HG02840 (cell line): ENCODE results near the gene VPREB1.
"Not testable (repeated sequence)": the region's sequence is repeated elsewhere in the genome, so short reads cannot be mapped to it uniquely, and the experiment has no call there.

ENCODE experiments used
- ATAC-seq: cut with Tn5 transposase; IDR thresholded peaks from one replicate; pipeline ENCODE4 v1.9.1; 2021; ENCODE audit warnings: mild to moderate bottlenecking, moderate library complexity, moderate number of reproducible peaks; ENCODE audit not compliant: unreplicated experiment, low FRiP score

The VPREB1 gene

DNA sequence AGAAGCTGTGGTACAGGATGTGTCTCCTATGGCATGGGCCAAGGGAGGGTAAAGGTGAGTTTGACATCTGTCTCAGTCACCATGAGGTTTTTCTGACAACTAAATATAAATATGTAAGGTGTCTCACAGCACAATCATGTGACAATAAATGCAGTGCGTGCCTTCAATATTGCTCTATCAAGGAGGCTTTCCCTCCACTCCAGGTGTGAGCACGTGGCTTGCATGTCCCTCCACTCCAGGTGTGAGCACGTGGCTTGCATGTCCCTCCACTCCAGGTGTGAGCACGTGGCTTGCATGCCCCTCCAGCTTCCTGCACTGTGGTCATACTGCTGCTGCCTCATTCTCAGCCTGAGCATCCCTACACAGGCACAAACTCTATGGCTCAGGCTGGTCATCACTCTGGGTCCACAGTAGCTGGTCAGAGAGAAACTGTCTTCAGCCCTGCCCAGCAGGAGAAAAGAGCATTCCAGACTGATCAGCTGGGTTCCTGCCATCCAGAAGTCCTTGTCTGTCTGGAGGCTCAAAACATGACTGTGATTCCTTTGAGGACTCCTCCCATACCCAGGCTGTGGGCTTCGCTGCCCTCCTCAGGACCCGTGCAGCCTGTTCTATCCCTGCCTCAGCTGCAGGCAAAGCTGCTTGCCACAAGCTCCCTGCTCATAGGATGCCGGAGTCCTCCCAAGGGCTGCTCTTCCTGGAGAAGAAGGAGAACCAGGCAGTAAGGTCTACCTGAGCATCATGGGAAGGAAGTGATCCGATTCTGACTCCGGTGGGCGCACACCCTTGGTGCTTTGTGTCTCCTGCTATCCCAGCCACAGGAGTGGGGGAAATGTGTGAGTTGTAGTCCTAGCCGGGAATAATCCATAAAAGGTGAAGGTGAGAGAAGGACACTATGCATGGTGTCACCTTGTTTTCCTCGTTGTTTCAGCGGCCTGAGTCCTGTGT is 33.4 kb upstream of the VPREB1 start:
- ATAC-seq = no peak

DNA sequence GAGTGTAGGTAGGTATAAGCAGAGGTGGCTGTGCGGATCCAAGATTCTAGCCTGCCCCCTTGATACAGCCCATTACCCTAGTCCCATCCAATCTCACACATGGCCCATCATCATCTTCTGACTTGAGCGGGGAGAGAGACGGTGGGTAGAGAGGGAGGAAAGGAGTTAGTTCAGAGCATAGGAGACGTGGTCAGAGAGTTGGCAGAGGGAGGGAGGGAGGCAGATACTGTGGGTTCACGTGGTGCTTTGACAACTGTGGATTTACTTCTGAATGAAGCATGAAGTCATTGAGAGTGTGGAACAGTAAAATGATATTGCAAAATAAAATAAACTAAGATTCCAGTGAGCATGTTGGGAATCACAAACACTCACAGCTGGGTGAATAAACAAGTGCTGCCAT is 31.4 kb upstream of the VPREB1 start:
- no peak for ATAC-seq

DNA sequence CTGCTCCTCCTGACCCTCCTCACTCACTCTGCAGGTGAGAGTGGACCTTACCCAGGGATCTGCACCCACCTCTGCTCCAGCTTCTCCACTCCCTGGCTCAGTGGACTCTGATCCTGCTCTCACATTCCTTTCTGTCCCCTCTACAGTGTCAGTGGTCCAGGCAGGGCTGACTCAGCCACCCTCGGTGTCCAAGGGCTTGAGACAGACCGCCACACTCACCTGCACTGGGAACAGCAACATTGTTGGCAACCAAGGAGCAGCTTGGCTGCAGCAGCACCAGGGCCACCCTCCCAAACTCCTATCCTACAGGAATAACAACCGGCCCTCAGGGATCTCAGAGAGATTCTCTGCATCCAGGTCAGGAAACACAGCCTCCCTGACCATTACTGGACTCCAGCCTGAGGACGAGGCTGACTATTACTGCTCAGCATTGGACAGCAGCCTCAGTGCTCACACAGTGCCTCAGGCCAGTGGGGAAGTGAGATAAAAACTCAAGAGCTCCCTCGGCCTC is 29.7 kb upstream of the VPREB1 start:
- ATAC-seq = no peak

DNA sequence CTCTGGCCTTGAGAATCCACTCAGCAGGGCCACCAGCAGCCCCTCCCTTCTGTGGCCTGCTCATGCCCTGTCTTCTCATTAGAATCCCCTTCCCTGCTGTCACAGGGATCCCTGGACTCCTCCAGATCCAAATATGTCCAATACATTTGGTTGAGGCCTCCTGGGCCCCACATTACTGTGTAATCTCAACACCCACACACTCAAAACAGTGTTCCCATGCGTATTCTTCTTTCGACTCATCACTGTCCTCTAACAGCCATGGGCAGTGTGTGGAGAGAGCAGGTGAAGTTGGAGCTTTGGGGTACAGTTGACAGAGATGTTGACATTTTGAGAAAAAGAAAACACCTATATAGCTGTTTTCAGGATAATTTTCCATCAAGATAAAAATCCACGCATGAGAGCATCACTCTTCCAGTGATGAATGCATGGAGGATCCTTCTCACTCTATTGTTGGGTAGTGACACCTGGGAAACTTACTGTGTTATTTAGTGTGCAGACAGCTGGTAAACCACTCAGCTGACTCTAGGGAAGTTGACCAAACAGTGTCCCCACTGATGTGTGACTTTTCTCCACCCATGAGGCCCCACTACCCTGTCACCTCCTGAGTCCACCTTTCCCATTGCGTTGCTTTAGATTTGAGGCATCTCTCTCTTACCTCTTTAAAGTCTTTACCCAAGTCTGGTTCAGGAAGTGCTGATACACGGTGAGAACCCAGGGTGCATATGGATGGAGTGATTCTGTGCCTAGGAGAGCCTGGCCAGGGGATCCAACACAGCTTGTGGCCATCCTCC is 28.7 kb upstream of the VPREB1 start:
- no peak for ATAC-seq

DNA sequence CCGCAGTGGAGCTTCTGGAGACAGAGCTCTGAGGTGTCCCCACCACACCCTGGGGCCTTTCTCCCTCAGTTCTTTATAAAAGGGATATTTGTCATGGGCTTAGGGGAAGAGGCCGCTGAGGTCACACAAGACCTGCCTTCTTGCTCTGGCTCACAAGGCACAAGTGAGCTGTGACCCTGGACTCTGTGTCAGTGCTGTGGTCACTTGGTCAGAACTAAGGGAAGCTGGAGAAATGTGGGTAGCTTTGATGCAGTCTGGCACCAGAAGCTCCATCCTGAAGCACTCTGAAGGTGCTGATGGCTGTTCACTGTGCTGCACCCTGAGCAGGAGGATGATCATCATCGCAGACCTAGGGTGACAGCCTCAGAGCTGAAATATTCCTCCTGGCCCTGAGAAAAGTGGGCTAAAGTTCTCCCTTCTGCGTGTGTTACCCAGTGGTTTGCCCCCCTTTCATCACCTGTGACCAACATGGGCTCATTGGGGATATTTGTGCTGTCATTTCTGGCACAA is 28.1 kb upstream of the VPREB1 start:
- no peak for ATAC-seq

DNA sequence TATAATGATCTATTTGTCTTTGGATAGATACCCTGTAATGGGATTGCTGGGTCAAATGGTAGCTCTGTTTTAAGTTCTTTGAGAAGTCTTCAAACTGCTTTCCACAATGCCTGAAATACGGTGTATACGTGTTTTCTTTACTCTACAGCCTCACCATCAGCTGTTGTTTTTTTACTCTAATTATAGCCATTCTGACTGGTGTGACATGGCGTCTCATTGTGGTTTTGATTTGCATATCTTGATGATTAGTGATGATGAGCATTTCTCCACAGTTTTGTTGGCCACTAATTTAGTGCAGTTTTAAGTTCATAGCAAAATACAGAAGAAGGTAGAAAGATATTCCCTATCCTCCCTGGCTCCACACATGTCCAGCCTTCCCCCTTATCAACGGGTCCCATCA is 26.3 kb upstream of the VPREB1 start:
- ATAC-seq = no peak

DNA sequence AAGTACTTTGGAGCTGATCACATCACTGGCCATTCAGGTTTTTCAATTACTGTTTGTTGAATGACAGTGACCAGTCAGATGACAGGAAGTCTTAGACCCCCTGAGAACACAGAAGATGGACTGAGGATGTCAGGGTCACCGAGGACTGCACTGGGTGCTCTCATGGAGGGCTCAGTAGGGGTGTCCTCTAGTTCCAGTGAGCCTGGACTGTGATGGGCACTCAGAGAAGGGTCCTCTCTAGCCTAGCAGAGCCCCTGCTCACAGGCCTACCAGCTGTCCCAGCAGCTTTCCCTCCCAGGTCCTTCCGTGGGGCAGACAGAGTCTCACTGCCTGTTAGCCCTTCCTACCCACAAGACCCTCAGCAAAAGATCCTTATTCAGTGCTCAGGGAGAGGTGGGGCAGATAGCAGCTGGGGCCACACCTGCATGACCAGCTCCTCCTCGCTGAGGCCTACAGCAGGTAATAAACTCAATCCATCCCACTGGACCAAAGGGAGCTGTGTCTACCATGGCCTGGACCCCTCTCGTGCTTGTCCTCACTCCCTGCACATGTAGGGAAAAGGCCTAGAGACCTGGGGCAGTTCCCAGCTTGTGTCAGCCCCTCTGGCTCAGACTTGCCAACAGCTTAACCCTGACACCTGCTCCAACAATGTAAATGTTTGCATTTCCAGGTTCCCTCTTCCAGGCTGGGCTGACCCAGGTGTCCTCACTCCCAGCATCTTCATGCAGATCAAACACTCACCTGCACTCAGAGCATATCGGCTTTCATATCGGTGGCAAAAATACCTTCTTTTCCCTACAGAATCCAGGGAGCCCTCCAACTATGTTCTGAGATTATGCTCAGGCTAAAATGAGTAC is 25.2 kb upstream of the VPREB1 start:
- ATAC-seq = no peak

DNA sequence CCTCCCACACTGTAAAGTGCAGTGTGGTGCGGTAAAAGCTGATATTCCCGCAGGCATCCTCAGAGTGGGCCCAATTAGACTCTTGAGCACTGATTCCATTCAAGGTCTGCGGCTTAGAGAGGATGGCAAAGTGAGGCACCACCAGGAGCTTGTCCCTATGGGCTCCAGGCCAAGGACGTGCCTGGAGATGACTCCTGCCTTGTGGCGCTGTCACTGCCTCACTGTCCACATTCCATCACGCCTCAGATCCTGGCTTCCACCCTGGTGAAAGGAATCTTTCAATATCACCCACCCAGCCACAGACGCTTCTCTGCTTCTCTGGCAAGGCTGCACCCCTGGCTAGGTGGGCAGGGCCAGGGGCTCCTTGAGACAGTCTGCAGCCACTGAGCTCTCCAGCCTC is 23.5 kb upstream of the VPREB1 start:
- ATAC-seq = not testable (repeated sequence)

DNA sequence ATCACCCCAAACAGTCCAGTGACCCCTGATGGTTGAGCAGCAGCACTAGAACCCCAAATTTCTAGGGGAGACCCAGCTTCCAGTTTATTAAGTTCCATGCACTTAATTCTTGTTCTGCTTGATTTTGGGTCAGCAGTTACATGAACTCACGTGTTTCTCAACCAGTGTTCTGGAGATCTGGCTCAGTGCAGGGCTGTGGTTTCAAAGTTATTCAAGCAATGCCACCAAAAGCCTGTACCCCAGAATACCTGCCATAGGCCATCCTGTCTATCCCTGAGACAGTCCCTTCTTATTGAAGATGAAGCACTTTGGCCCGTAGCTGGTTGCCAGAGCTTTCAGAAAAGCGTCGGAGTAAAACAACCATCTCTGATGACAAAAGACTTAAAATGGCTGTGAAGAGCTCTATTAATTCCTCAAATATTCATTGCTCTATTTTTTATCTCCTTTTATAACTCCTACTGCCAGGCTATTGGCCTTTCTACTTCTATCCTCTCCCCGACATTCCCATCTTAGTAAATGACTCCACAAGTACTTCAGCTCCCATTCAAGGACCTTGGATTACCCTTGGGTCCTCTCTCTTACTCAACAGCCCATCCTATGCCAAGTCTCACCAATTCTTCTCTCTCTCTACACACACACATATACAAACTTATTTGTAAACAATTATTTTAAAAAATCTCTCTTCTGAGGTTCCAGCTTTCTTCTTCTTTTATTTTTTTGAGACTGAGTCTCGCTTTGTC is 18.0 kb upstream of the VPREB1 start:
- ATAC-seq = no peak

DNA sequence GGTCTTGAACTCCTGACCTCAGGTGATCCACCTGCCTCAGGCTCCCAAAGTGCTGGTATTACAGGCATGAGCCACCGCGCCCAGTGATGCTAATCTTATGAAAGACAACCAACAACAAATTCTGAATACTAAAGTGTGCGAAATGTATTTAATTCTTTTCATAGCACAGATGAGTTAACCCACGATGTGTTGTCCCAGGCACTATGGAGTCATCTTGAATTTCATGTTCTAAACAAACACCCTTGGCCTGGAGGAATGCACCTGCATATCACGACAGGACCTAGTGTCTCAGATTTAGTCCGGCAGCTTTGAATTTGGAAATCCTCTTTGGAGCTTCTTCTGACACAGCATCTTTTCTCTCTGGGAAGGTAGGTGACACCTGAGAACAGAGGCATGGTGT is 16.2 kb upstream of the VPREB1 start:
- no peak for ATAC-seq

DNA sequence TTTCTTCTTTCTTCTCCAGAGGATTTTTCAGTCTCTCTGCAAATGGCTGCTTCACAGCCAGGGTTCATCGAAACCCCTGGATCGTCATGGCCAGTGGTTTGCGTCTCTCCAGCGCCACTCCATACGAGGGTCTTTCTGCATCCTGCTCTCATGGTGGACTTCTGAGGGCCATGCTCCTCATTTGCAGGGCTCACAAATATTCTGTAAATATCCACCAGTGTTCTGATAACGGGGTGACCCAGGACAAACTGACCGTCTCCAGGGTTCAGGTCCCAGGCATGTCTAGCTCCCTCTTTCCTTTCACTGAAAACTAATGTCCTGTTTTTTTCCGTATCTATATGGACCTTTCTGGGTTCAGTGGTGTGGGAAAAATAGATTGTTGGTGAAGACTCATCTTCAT is 15.7 kb upstream of the VPREB1 start:
- no peak for ATAC-seq

DNA sequence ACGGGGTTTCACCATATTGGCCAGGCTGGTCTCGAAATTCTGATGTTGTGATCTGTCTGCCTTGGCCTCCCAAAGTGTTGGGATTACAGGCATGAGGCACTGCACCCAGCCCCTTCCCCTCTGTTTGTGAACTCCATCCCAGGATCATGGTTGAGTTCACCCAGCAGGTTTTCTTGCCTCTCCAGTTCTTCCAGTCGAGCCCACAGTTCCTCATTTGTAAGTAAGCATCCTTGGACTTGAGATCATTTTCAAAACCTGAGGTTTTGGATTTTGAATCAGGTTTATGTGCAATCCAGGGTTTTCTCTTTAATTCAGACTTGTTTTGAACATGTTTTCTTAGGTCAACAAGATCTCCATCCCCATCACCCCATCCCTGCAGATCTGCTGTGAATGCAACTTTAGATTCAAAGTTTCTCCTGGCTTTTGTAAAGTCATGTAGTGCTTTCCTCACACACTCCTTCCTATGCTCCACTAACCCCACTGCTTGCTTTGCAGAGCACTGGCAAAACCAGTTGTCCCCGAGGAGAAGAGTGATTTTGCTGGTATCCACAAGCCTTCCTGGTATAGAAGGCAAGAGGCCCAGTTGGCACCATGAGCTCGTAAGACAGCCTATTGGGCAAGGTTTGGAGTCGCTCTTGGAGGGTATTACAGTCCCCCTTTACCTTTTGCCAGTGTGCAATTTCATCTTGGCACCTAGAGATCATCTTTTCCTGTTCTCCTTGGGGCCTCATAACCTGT is 14.7 kb upstream of the VPREB1 start:
- ATAC-seq = no peak

DNA sequence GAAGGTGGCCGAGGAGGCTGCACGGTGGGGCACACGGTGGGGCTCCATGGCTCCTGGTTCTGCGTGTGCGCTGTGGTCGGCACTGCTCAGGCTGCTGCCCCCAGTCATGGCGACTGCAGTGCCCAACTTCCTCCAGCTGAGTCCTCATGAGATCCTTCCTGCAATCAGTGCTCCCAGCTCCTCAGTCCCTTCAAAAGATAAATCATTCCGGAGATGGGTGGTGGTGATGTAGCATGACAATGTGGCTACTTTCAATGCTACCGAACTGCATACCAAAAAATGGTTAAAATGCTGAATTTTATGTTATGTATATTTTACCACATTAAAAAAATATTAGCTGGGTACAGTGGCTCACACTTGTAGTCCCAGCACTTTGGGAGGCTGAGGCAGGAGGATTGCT is 14.1 kb upstream of the VPREB1 start:
- ATAC-seq = no peak

DNA sequence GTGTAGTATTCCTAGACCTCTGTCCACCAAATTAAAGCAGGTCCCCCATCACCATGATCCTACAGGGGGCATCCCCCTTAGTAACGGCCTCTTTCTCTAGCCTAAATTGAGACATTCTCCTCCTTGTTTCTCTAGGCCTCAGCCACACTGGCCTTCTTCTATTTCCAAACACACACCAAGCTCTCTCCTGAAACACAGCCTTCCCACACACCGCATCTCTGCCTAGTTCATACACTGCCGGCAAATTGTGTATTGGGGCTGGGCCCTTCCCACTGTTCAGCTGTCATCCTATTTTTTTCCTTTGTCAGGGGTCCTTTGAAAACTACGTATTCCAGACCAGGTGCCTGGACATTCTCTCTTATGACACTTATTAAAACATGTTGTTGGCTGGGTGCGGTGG is 11.5 kb upstream of the VPREB1 start:
- ATAC-seq = no peak

DNA sequence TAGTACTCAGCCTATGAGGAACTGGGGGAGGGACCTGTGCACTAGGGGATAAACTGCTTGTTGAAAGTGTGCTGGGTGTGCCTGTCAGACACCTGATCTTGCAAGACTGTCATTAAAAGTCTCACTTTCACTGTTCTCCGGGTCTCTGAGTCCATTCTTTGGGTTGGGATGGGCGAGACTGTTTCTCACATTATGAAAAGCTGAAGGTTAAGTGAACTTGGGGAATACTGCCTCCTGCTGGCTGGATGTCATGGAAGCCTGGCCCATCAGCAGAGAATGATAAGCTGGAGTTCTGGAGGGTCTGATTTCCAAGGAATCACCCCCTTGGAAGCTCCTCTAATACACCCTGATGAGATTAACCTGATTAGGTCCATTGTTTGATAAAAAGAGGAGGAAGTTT is 9.0 kb upstream of the VPREB1 start:
- ATAC-seq = no peak

DNA sequence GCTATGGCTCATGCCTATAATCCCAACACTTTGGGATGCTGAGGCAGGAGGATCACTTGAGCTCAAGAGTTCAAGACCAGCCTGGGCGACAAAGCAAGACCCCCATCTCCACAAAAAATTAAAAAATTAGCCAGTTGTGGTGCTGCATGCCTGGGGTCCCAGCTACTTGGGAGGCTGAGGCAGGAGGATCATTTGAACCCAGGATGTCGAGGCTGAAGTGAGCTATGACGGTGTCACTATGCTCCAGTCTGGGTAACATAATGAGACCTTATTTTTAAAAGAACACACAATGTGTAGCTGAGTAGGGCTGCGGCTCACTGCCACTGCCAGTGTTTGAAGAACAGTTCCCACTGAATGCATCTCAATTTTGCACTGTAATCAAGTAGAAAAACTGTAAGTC is 7.1 kb upstream of the VPREB1 start:
- ATAC-seq = no peak

DNA sequence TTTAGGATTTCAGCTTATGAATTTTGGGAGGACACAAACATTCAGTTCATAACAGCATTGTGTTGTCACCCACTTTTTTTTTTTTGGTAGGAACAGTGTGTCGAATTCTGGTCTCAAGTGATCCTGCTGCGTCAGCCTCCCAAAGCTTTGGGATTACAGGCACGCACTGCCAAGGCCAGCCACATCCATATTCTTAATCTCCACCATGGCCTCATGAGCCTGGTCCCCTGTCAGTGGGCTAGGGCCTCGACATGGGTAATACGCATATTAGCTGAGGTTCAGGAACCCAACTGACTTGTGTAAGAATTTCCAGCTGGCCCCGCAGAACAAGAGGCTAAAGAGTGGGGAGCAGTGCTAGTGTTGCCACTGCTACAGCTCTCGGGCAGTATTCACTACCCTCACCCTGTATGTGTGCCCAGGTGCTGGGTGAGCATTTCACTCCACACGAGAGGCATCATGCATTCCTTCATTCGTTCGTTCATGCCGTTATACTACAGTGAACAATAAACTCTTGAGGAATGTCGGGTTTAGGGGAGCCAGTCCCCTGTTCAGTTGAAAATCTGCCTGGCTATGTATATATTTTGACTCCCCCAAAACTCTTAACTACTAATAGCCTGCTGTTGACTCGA is 5.2 kb upstream of the VPREB1 start:
- no peak for ATAC-seq

DNA sequence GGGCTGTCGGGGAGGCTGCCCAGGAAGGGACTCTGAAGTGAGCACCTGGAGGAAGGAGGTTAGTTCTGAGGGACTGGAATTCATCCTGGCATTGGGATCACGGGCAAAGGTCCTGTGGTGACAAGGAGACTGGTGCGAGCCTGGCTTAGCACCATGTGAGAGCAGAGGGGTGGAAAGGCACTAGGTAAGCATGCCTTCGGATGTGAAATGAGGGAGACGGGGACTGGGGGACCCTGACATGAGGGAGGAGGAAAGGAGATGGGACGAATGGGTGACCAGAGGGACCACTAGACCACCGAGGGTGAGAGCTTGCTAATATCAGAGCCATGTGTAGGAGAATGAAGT is 3.1 kb upstream of the VPREB1 start:
- ATAC-seq = no peak

DNA sequence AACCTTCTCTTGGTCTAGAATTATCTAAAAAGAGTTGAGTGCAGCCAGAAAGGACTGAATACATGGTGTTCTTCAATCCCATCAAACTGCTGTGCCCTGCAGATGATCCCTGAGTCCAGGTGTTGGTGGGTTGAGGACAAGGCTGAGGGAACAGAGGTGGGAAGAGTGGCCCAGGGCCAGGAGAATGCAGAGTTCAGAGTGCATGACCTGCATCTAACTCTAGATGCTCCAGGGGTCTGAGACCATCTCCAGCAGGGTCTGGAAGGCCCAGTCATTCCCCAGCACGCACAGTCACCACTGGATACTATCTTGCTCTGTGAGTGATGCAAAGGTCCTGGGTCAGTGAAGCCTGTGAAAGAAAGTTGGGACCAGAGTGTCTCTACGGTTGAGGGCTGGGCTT is 2.1 kb upstream of the VPREB1 start:
- no peak for ATAC-seq
